K562 (cell line): ENCODE data around the gene APOL3. TPM values are rescaled to one million over a fixed set of nuclear protein-coding genes. Genes with fewer than 3 reads are reported as not detected.

ENCODE experiments used
- ATAC-seq: fragments of 200-7000 bp; cut with Tn5 transposase; 3 replicates; pipeline ENCODE4 v1.9.1; 2020; ENCODE audit warnings: moderate library complexity
- BruUV-seq: library from RNA; stranded (reverse); fragments of 400-500 nt; replicated peaks from 2 replicates; lab custom pipeline; 2021; lab: Mats Ljungman, UMichigan
- CTCF ChIA-PET: fragments of 300-600 bp; formaldehyde crosslinking; extraction: SDS; loops from one replicate; lab custom pipeline; 2021; ENCODE audit warnings: low intra/inter-chr PET ratio; lab: Yijun Ruan, JAX
- POLR2A ChIA-PET: fragments of 300-600, 350-650 bp; sonication (Branson Sonifier 250); formaldehyde crosslinking; extraction: SDS; loops from one replicate; lab custom pipeline; 2021; ENCODE audit warnings: antibody characterized with exemption, inconsistent platforms; lab: Yijun Ruan, JAX
- DNase-seq, 4 experiments: peaks; one replicate each; pipeline versions ENCODE4 v3.0.0 to v3.0.0-alpha.2; 2011 to 2018; ENCODE audit warnings: low spot score in 3 of 4, mixed read lengths in 3 of 4; ENCODE audit errors: extremely low read depth in 1 of 4
- FAIRE-seq: peaks from 2 replicates; lab custom pipeline; 2011; peaks lifted over from hg19 to GRCh38; lab: Jason Lieb, UNC
- H2AFZ ChIP-seq: 2 replicates; pipeline ENCODE4 v1.6.0; 2011; ENCODE audit warnings: low read depth, low read length, control low read depth, inconsistent platforms
- H3K27ac ChIP-seq: fragments of 200-600 bp; 3 replicates; pipeline ENCODE4 v1.8.0; 2011; ENCODE audit warnings: low read depth, mild to moderate bottlenecking, control low read depth, inconsistent platforms, low read length, moderate library complexity, mixed read lengths; ENCODE audit errors: extremely low read depth
- H3K27me3 ChIP-seq, 2 experiments: fragments of 300-600 bp in 1 of 2; 2 replicates in 1 of 2; 3 replicates in 1 of 2; pipeline versions ENCODE4 v1.6.0 to v1.8.0; 2011; ENCODE audit warnings: inconsistent platforms in 2 of 2, low read length in 2 of 2, mild to moderate bottlenecking in 1 of 2, mixed read lengths in 1 of 2, moderate library complexity in 1 of 2; ENCODE audit not compliant: control insufficient read depth in 2 of 2, insufficient read depth in 2 of 2
- H3K36me3 ChIP-seq: fragments of 300-600 bp; 3 replicates; pipeline ENCODE4 v1.8.0; 2011; ENCODE audit warnings: mild to moderate bottlenecking, low read length, inconsistent platforms; ENCODE audit not compliant: control insufficient read depth, insufficient read depth
- H3K4me1 ChIP-seq, 2 experiments: fragments of 200-600 bp in 1 of 2; replicated peaks in 1 of 2; 2 replicates in 1 of 2; 3 replicates in 1 of 2; pipeline versions ENCODE4 v1.5.1 to v1.8.0; 2011; ENCODE audit warnings: inconsistent platforms in 2 of 2, low read length in 2 of 2, mild to moderate bottlenecking in 1 of 2, mixed read lengths in 1 of 2, moderate library complexity in 1 of 2; ENCODE audit not compliant: control insufficient read depth in 2 of 2, insufficient read depth in 2 of 2
- H3K4me2 ChIP-seq: 2 replicates; pipeline ENCODE4 v1.6.1; 2011; ENCODE audit warnings: low read length, control low read depth, inconsistent platforms, mixed read lengths; ENCODE audit not compliant: insufficient read depth
- H3K4me3 ChIP-seq: fragments of 200-600 bp; sonication (generic), shearing (Covaris generic); 2 replicates; pipeline ENCODE4 v1.5.1; 2016; ENCODE audit warnings: control low read depth, inconsistent platforms
- H3K79me2 ChIP-seq: fragments of 200-600 bp; 3 replicates; pipeline ENCODE4 v1.8.0; 2011; ENCODE audit warnings: low read length, inconsistent platforms; ENCODE audit not compliant: control insufficient read depth, insufficient read depth
- H3K9ac ChIP-seq, 2 experiments: 2 replicates each; pipeline versions ENCODE4 v1.6.0 to v1.6.1; 2011; ENCODE audit warnings: low read depth in 2 of 2, low read length in 2 of 2, control low read depth in 1 of 2, inconsistent platforms in 1 of 2, mild to moderate bottlenecking in 1 of 2, mixed read lengths in 1 of 2; ENCODE audit not compliant: insufficient read depth in 1 of 2
- H3K9me1 ChIP-seq: one replicate; pipeline ENCODE4 v1.6.0; 2011; ENCODE audit warnings: inconsistent platforms, mild to moderate bottlenecking, low read length, moderate library complexity; ENCODE audit not compliant: control insufficient read depth, insufficient read depth
- H3K9me3 ChIP-seq: replicated peaks from 2 replicates; pipeline ENCODE4 v1.5.1; 2011; ENCODE audit warnings: low read depth, low read length, inconsistent platforms; ENCODE audit not compliant: control insufficient read depth, insufficient read depth
- H4K20me1 ChIP-seq: replicated peaks from 2 replicates; pipeline ENCODE4 v1.6.1; 2011; ENCODE audit warnings: low read length, inconsistent platforms, mixed read lengths; ENCODE audit not compliant: control insufficient read depth, insufficient read depth
- ARHGAP35 ChIP-seq: fragments of 450-650 bp; IDR thresholded peaks from 2 replicates; pipeline ENCODE4 v1.6.1; 2018; ENCODE audit not compliant: partially characterized antibody
- CBX1 ChIP-seq: sonication (generic); IDR thresholded peaks from 2 replicates; pipeline ENCODE4 v1.6.1; 2016; ENCODE audit warnings: antibody characterized with exemption, low read depth, mild to moderate bottlenecking
- CTCF ChIP-seq, 3 experiments: IDR thresholded peaks in 2 of 3; conservative IDR thresholded peaks in 1 of 3; 2 replicates each; pipeline ENCODE4 v1.5.1; 2011 to 2012; ENCODE audit warnings: low read length in 3 of 3, mild to moderate bottlenecking in 3 of 3, control low read depth in 2 of 3, improper control_type of control experiment in 1 of 3, inconsistent platforms in 1 of 3, low read depth in 1 of 3, mixed read lengths in 1 of 3, moderate library complexity in 1 of 3; ENCODE audit not compliant: insufficient read depth in 2 of 3
- RNF2 ChIP-seq: sonication (generic); IDR thresholded peaks from 2 replicates; pipeline ENCODE4 v1.6.1; 2016
- TCF7L2 ChIP-seq: fragments of 150-350 bp; IDR thresholded peaks from 2 replicates; pipeline ENCODE4 v1.6.1; 2016; ENCODE audit warnings: low read depth, mild to moderate bottlenecking, low read length, moderate library complexity
- THAP12 ChIP-seq: fragments of 250-450 bp; sonication (Bioruptor Pico); IDR thresholded peaks from 2 replicates; pipeline ENCODE4 v1.9.0; 2021; ENCODE audit warnings: mild to moderate bottlenecking, inconsistent platforms
- ZNF347 ChIP-seq: fragments of 450-650 bp; formaldehyde crosslinking; IDR thresholded peaks from 2 replicates; pipeline ENCODE4 v1.4.0; 2020; ENCODE audit warnings: low read depth, mild to moderate bottlenecking, moderate library complexity
- ZNF589 ChIP-seq: fragments of 200-800 bp; sonication (Bioruptor generic); IDR thresholded peaks from 2 replicates; pipeline ENCODE4 v1.6.1; 2016; ENCODE audit warnings: low read depth, missing genetic modification characterization, missing compliant biosample characterization
- WGBS: fragments of 100-300 bp; shearing (Covaris generic); methylation state at CpG from one replicate; pipeline ENCODE4 v1.1.6; 2016; ENCODE audit warnings: low coverage, mixed read lengths; ENCODE audit not compliant: insufficient coverage; ENCODE audit errors: missing lambda C conversion rate; 5-methylcytosine and 5-hydroxymethylcytosine counted together
- in situ Hi-C: fragments of 300-500 bp; cut with MboI; formaldehyde crosslinking; loops from 4 replicates; pipeline ENCODE4 v1.15.0; 2018; ENCODE audit warnings: inconsistent platforms, mixed read lengths
- intact Hi-C: fragments of 100-400 bp; cut with micrococcal nuclease; formaldehyde crosslinking; loops from 2 replicates; pipeline ENCODE4 v1.14.2; 2022
- polyA plus RNA-seq, 8 experiments: library from polyadenylated mRNA; depleted of rRNA in 4 of 8; stranded (reverse) in 5 of 8; unstranded in 3 of 8; fragments of >200 nt; fragmentation: Nextera tagmentation in 2 of 8; fragmentation: Illumina TruSeq in 1 of 8; extraction: Ambion mirVana in 2 of 8; extraction: Trizol in 1 of 8; gene quantifications; 2 replicates each; pipeline versions ENCODE4 v1.2.1 to v1.2.3, GENCODE V29; 2011 to 2014; ENCODE audit warnings: inconsistent platforms in 1 of 8, missing spikeins in 1 of 8
- total RNA-seq, 7 experiments: library from RNA; depleted of rRNA in 6 of 7; stranded (reverse); fragments of >200 nt in 6 of 7; fragmentation: Illumina TruSeq in 2 of 7; extraction: Trizol in 2 of 7; gene quantifications; 2 replicates each; pipeline versions ENCODE4 v1.2.1 to v1.2.3, GENCODE V29; 2011 to 2021; ENCODE audit warnings: low replicate concordance in 1 of 7

Gene APOL3
- total and polyA plus RNA-seq, 9 of the 15 experiments (the other 6 are each of a cell fraction or from before 2014, with no cell fraction given) = 0.25 to 1.1 (median 0.56) TPM; not detected in 1

- FAIRE-seq (no peak), ATAC-seq (no peak), DNase-seq (no peak)
- Histone ChIP-seq H3K9me3 (no peaks in the 10 kb centered on the region), H3K79me2 (no peaks in the 10 kb centered on the region), H3K9ac (no peak overlapping the region), H3K4me2 (no peak overlapping the region), H3K27me3 (no peaks in the 10 kb centered on the region), H2AFZ (no peak overlapping the region), H4K20me1 (no peaks in the 10 kb centered on the region), H3K4me1 (peaks cover 0 to 3% of the 10 kb centered on the region in 2 experiments; a peak in 2 of 5 replicates), H3K9me1 (no peaks in the 10 kb centered on the region), H3K27ac (no peak overlapping the region), H3K36me3 (no peaks in the 10 kb centered on the region), H3K4me3 (no peak overlapping the region)
- ChIA-PET POLR2A (no interaction called here), CTCF (no interaction called here)
- TF ChIP-seq ZNF589 (CRISPR knock-in tag) = no peak
- TF ChIP-seq CTCF (IDR thresholded peaks at IDR 0.05 in 2 of 3, conservative IDR thresholded peaks at IDR 0.05 in 1 of 3; ENCODE audit: insufficient read depth in 2 of 3, low read depth in 1 of 3, low read length in 3 of 3) = peak in 2 of 3 experiments; percentile 6 to 52; a peak in 2 of 6 replicates
- TF ChIP-seq RNF2 = no peak
- intact Hi-C loops (no loop called here), in situ Hi-C loops (no loop called here)
- 38% methylated on average over 1 of the region's 1 CpG for WGBS
- no TSS peak for BruUV-seq
These were observed 15.3 kb upstream of the APOL3 start for GRCh38 chr22:36175892-36176291.

- Histone ChIP-seq H3K9ac (no peak overlapping the region), H3K4me3 (no peak overlapping the region), H3K36me3 (no peaks in the 10 kb centered on the region), H3K4me1 (peaks cover 0 to 3% of the 10 kb centered on the region in 2 experiments; a peak in 2 of 5 replicates), H2AFZ (no peak overlapping the region), H3K27me3 (no peaks in the 10 kb centered on the region), H3K9me3 (no peaks in the 10 kb centered on the region), H3K79me2 (no peaks in the 10 kb centered on the region), H4K20me1 (no peaks in the 10 kb centered on the region), H3K27ac (no peak overlapping the region), H3K9me1 (no peaks in the 10 kb centered on the region), H3K4me2 (no peak overlapping the region)
- TF ChIP-seq CBX1 (no peak), ZNF347 (CRISPR knock-in tag) (no peak), TCF7L2 (no peak), ARHGAP35 (no peak), THAP12 (CRISPR knock-in tag) (no peak)
- ATAC-seq = no peak
- ChIA-PET CTCF (interaction anchor here (0.6 kb wide), 1 partner anchor 126 kb away, joined by 3 read pairs; no protein-coding TSS in a partner anchor), POLR2A (interaction anchor here (0.9 to 2.4 kb wide), 2 partner anchors 12 to 15 kb away, joined by 3 to 7 read pairs; partner anchors contain the start of gene APOL3)
- no TSS peak for BruUV-seq
- no peak for DNase-seq
- no peak for FAIRE-seq
- intact Hi-C loops = no loop called here
- 23% methylated on average over 3 of the region's 3 CpGs for WGBS
- in situ Hi-C loops = no loop called here
These were observed 11.4 kb upstream of the APOL3 start for GRCh38 chr22:36171941-36172340.
